Activated gamma-delta T cell (primary cell): Measurements from ENCODE around the gene VEGFA.

Experiments
- DNase-seq: peaks from one replicate; lab custom pipeline; 2025; lab: John Stamatoyannopoulos, UW

The VEGFA gene

DNA sequence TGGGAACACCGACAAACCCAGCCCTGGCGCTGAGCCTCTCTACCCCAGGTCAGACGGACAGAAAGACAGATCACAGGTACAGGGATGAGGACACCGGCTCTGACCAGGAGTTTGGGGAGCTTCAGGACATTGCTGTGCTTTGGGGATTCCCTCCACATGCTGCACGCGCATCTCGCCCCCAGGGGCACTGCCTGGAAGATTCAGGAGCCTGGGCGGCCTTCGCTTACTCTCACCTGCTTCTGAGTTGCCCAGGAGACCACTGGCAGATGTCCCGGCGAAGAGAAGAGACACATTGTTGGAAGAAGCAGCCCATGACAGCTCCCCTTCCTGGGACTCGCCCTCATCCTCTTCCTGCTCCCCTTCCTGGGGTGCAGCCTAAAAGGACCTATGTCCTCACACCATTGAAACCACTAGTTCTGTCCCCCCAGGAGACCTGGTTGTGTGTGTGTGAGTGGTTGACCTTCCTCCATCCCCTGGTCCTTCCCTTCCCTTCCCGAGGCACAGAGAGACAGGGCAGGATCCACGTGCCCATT, 15.3 kb downstream of the VEGFA start:
- DNase-seq, result no peak

DNA sequence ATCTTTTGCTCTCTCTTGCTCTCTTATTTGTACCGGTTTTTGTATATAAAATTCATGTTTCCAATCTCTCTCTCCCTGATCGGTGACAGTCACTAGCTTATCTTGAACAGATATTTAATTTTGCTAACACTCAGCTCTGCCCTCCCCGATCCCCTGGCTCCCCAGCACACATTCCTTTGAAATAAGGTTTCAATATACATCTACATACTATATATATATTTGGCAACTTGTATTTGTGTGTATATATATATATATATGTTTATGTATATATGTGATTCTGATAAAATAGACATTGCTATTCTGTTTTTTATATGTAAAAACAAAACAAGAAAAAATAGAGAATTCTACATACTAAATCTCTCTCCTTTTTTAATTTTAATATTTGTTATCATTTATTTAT, 15.9 kb downstream of the VEGFA start:
- DNase-seq, result no peak

DNA sequence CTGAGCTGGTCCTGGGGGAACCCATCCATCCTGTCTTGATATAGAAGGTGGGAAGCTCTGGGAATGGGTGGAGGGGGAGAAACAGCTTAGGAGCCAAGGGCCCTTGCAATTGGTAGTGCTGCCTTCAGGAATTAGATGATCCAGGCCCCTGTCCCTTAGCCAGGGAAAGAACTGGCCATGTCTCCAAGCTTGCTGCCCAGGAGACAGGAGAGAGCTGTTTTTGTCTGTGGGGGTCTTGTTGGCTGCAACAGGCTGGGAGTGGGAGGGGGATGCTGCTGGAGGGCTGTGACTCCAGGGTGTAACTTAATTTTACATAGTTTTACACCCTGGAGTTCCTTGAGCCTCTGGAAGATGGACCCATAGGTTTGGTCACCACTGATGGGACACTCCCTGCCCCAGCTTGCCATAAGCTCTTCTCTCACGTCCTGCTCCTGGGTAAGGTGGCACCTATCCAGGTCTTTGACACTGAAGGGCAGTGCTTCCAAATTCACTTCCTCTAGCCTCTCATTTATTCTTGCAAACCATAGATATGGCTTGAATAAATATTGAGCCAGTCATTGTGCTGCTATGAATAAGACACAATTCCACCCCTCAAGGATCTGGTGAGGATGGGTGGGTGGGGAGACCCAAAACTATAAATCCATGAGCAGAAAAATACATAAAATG, 16.8 kb downstream of the VEGFA start:
- DNase-seq, result no peak

DNA sequence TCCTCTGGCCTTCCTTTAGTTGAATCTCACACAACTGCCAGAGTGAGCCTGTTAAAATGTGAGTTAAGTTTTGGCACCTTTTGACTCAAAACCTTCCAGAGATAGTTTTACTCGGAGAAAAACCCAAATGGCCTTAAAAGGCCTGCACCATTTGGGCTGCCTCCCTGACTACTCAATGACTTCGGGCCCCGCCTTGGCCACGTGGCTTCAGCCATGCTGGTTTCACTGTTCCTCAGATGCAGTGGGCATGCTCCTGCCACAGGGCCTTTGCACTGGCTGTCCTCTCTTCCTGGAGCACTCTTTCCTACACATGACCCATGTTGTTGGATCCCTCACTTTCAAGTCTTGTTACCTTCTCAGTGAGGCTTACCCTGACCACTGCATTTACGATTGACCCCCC, 18.3 kb downstream of the VEGFA start:
- DNase-seq, result no peak

DNA sequence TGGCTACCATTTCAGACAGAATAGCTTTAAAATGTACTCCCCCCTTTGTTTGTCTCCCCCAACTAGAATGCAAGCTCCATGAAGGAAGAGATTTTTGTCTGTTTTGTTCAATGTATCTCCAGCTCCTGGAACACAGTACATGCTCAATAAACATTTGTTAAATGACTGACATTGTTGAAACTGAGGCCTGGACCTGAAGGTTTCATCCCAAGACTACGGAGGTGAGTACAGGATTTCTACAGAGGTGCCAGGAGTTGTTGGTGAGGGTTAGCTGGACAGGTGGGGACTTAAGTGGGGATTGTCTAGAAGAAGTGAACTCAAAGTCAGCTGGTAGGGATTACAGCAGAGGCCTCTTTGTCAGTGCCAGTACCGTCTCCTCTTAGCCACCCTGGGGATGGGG, 19.4 kb downstream of the VEGFA start:
- DNase-seq, result no peak

DNA sequence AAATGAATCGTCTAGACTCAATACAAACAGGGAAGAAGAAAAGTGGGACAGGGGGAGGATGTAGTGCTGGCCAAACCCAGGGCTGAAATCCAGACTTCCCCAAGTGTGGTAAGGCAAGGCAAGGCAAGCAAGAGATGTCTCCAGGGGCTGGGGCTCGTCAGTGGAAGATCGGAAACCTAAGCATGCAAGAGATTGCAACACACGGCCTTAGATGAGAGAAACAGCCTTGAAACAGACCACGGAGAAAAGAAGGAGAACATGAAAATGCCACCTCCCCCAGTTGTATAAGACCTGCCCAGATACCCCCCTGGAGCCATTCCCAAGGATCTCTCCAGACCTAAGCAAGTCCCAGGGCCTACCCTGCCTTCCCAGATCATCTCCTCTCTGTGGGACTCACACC, 20.0 kb downstream of the VEGFA start:
- no peak for DNase-seq

DNA sequence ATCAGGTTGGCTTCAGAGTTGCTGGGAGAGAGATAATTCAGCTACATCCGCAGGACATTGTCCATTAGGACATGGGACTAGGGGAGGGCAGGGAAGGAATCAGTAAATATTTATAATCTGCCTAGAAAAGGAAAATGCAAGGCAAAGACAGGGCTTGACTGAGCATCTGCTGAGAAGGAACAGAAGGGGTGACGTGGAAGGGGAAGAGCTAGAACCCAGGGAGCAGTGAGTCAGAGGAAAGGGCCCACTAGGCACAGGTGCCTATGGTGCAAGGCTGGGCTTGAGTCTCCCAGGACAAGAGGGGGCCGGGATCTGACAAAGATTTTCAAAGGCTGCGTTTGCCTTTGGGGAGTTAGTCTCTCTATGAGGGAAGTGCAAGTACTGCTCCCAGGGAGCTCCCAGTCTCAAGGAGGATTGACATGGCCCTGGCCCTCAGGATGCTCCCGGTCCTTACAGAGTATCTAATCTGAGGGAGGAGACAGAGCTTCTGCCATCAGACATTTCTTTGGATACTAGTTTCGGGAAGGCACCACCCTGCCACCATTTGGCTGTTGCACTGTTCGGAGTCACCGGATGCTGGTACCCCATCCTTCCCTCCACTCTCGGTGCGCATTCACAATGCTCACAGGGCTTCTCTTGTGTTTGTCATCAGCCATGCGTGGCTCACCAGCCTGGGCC, 21.9 kb downstream of the VEGFA start:
- DNase-seq, result no peak

DNA sequence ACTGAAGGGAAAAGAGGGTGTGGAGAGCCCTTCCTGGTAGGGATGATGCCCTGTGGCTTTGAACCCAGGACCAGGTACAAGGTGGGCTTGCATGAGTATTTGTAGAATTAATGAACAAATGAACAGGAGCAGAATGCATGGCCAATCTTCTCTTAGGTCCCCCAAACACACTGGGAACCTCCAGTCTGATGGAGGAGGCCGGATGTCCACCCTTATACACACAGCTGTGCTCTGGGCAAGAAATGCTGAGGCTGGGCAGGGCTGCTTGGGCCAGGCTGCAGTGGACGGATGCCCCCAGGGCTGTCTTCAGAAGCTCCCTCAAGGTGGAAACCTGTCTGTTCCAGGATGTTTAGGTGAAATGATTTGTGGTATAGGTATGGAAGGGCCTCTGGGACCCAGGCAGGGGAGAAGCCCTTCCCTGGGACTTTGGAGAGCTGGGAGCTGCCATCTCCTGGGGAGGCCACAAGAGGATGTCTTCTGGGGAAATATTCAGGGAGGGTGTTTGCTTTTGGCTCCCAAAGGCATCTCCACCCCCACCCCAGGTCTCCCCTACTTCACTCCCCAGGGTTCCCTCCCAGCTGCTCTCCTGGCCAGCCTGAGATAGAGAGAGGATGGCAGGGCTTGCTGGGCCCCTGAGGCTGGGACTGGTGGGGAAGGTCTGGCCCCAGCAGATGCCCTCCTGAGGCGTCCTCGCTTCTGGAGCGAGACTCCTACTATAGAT, 23.3 kb downstream of the VEGFA start:
- DNase-seq, result no peak

DNA sequence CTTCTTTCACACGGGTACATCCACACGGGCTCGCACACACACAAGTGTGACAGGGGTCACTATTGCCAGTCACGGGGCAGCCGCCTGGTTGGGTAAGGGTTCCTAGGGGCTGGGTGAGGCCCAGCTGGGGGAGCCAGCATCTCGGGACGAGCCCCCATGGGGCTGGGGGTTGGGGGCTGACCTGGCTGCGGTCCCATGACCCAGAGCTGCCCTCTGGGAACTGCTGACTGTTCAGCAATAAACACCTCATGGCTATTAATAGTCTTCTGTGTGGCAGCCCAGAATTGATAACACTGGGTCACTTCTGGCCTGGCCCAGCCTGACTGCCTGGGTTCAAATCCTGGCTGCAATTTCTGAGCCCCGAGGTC, 23.8 kb downstream of the VEGFA start:
- DNase-seq, result no peak

DNA sequence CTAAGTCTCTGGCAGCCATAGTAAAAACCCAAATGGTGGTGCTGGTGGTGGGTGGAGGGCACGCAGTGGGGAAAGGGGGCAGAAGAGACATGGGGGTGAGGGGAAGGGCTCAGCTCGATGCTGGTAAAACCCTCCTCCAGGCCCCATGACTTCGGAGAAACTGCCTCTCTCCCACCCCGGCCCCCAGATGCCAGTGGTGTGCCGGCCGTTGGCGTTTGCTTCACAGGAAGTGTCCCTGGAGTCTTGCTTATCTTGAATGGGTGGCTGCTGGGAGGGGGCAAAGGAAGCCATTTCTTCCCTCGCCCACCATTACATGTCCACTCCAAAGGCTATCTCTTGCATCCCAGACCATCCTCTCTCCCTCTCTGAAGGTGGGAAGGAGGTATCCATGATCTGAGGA, 25.4 kb downstream of the VEGFA start:
- DNase-seq, result no peak

DNA sequence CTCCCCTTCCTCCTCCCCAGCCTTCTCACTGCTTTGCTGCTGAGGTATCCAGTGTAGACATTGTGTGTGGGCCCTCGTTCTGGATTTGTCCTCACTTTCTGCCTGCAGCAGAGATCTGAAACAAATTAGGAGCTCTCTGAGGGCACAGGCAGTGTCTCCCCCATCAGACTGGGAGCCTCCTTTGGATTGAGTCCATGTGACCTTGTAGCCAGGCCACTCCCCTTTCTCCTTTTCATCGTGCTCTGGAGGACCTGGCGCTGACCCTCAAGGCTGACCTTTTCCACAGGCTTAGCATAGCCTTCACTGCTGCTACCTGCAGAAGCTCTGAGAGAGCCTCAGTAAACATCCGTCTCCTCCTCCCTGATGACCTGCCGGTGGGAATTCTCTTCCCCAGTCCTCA, 26.2 kb downstream of the VEGFA start:
- DNase-seq, result no peak

DNA sequence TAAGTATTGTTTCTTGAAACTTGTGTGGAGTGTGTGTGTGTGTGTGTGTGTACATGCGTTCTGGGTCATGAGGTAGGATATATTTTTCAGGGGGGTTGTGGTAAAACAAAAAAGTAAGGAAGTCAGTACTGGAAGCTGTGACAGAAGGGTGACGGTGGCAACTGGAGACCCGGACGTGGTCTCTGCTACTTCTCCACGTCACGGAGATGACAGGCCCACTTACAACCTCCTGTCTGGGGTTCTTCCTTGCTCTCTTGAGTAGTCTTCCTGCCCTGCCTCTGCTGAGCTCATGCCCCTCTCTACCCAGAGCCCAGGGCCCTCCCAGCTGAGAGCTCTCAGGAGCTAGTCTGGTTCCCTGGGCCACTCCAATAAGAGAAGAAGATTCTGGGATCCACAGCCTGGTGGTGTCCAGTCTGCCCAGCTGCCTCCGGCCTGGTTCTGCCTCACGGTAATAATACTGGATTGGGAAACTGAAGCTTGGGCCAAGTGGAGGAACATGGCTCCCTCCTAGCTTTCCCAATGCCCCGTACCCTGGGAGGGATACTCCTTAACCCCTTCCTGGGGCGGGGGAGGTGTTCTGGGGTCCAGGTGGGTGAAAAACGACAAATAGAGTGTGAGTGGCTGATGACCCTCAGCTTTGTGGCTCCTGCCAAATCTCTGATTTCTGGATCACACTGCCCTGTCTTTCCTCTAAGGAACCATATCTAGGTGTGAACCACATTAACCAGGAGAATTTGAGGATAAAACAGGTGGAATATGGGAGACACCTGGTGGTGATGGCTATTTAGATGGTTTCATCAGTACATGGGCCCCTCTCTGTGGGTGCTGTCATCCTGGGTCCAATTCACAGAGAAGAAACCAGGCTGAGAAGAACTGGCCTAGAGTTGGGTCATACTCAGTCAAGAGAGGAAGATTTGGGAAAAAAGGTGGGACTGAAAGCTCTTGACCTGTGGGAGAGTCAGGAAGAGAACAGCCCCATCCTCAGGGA, 27.2 kb downstream of the VEGFA start:
- no peak for DNase-seq

DNA sequence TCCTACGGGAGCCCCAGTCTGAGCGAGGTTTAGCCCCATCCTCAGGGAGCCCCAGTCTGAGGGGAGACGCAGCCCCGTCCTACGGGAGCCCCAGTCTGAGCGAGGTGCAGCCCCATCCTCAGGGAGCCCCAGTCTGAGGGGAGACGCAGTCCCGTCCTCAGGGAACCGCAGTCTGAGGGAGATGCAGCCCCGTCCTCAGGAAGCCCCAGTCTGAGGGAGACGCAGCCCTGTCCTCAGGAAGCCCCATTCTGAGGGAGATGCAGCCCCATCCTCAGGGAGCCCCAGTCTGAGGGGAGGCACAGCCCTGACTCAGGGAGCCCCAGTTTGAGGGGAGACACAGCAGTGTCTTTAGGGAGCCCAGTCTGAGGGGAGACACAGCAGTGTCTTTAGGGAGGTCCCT, 27.9 kb downstream of the VEGFA start:
- no peak for DNase-seq

DNA sequence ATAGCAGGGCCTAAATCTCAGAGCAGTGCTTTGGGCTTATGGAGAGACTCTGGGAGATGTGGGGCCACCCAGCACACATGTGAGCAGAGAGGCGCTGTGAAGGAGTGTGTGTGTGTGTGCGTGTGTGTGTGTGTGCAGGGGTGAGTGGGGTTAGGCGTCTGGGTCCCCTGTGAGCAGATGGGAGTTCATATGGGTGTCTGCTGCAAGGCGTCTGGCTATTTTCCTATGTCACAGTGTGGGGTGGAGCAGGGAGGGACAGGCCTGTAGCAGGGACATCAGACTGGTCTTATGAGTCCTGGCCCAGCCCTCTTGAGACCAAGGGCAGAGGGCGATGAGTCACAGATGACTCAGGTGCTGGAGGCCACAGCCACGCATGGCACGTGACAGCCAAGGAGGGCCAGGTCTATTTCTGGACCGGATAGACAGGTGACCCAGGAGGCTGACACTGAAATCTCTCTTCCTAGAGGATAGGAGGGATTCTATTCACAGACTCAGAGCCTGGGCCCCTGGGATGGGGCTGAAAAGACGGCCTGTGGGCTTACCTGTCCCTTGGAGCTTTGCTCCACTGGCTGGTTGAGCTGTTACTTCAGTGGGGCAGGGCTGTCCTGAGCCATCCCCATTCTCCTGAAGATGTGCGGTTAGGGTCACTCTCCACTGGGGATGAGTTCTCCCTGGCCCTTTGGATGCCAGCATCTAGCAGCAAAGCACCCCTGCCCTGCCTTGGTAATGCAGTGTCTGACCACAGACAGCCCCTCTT, 28.9 kb downstream of the VEGFA start:
- no peak for DNase-seq

DNA sequence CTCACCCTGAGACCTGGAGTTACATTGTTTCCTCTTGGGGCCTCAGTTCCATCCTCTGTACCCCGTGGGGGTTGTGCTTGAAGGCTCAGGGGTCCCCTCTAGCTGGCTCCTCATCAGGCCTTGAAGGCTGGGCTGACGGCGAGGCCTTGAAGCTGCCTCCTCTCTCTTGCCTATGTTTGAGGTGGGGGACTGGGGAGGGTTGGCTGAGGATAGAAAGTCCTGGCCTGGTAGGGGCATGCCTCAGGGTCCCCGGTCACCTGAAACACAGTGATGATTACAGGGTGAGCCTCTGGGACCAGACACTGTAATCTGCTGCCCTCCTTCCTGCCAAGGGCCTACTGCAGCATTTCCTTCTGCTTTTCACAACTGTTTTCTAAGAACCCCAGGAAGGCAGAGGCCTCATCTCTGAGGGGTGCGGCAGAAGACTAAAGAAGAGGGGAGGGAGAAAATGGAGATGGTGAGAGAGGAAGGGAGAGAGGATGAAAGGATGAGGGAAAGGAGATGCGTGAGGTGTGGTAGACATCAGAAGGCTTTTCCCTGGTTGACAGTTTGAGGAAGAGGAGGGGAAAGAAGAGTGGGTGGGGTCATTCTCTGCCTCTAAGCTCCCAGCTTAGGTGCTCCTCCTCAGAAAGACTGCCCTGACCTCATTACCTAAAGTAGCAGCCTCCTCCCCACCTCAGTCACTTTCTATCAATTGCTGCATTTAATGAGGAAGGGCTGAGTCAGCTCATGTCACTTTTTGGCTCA, 29.7 kb downstream of the VEGFA start:
- DNase-seq, result no peak

DNA sequence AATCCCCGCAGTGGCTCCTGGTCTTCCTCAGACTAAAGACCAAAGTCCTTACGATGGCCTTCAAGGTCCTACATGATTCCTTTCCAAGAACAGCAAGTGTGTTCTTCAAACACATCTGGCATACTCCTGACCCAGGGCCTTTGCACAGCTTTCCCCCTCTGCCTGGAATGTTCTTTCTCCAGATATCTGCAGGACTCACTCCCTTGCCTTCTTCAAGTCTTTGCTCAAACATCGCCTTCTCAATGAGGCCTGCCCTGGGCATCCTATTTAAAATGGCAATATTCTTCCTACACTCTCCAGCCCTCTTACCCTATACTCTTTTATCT, 30.2 kb downstream of the VEGFA start:
- DNase-seq, result no peak

DNA sequence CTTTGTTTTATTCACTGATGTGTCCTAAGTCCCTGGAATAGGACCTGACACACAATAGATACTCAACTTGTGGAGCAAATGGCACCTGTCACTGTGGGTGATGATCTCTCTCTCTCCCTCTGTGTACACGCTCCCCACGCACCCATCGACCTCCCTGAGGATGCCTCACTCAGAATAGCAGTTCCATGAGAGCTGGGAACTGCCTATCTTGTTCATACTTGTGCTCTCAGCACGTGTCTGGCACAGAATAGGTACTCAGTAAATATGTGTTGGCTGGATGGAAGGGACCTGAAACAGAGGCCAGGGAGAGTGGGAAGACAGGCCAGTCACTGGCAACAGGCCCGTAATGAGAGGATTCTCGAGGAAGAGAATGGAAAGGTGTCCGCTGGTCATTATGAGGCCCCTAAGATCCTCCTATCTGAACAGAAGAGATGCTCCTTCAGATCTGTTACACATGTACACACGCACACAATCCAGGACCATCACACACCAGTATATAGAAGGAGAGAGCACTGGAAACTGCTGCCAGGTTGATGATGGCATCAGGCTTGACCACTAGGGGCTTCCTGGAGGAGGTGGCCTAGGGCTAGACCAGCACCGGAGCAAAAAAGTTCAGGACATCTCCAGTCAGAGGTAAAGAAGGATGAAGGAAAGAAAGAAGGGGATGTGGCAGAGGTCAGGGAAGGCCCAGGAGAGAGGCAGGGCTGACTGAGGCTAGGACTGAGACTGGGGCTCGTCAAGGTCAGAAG, 30.9 kb downstream of the VEGFA start:
- DNase-seq, result no peak

DNA sequence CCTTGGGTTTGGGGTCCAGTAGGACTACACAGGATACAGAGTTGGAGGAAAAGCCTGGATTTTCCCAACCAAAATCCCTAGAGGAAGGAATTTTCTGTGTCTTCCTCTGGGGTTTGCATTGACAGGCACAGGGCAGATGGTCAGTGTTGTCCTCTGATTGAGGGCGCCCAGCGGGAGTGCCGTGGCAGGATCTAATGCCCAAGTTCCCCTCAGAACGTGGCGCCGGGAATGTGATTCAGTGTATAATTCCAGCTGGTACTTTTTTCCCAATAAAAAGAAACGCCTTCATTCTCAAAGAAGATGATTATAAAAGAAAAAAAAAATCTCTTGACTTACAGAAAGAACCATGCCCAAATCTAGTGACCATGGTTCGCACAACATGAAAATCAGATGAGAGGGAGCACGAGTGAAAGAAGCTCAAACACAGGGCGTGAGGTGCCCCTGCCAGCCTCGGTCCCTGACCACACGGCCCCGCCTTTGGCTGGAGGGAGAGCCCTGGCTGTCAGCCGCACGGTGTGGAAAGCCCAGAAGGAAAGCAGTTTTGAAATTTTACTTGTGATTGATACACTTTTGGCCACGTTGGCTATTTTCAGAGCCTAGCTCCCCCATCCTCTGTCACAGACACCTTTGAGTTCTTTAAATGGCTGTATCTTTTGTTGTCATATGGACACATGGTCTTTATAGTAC, 31.6 kb downstream of the VEGFA start:
- no peak for DNase-seq

DNA sequence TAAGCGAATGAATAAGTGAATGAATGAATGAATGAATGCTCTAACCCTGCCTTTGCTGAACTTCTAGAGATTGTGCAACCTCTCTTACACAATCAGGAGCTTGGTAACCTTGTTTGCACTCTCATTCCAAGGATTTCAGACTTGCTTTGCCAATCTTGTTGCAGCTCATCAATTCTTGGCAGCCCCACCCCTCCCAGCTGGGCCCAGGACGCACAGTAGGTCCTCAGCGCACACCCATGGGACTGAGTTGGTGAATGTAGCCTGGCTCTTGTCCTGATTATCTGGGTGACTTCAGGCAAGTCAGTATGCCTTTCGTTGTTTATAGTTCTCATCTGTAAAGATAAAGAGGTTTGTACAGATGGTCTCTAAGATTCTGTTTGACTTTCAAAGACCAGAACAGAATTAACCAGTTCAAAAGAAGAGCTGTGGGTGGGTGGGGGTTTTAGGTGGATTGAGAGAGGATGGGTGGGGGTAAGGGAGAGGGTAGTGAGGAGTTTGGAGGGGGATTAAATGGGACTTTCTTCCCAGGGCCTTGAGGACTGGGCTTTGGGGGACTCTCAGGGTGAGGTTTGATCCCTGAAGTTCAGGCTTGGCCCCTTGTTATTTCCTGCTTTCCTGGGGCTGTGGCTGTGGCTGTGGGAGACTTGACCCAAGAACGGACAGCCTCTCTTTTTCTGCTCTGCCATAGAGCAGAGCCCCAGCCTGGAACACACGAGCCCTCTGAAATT, 33.2 kb downstream of the VEGFA start:
- DNase-seq, result no peak
